Dedifferentiated amniotic fluid mesenchymal stem cell (primary cell): ENCODE data around the gene SLC7A1.

ENCODE experiments used
- DNase-seq: peaks from one replicate; pipeline ENCODE4 v3.0.0-alpha.2; 2016; ENCODE audit errors: extremely low spot score

Gene SLC7A1

GRCh38 chr13:29561918-29562317 is 33.6 kb downstream of the SLC7A1 start:
- no peak for DNase-seq

- no peak for DNase-seq
These were observed 38.7 kb downstream of the SLC7A1 start for GRCh38 chr13:29556742-29557141.

GRCh38 chr13:29551214-29551613 is 44.3 kb downstream of the SLC7A1 start:
- DNase-seq: no peak

- DNase-seq: no peak
These were observed 45.0 kb downstream of the SLC7A1 start for GRCh38 chr13:29550430-29550988.

GRCh38 chr13:29548722-29549121 is 46.8 kb downstream of the SLC7A1 start:
- no peak for DNase-seq

GRCh38 chr13:29547153-29547552 is 48.3 kb downstream of the SLC7A1 start:
- DNase-seq: no peak

- DNase-seq: no peak
These were observed 48.8 kb downstream of the SLC7A1 start for GRCh38 chr13:29546662-29547061.

GRCh38 chr13:29545988-29546387 is 49.5 kb downstream of the SLC7A1 start:
- DNase-seq: no peak

GRCh38 chr13:29543230-29544215 is 52.0 kb downstream of the SLC7A1 start:
- DNase-seq: no peak

- DNase-seq: no peak
These were observed 53.1 kb downstream of the SLC7A1 start for GRCh38 chr13:29542381-29542780.

GRCh38 chr13:29541400-29541799 is 54.1 kb downstream of the SLC7A1 start:
- no peak for DNase-seq

- no peak for DNase-seq
These were observed 54.7 kb downstream of the SLC7A1 start for GRCh38 chr13:29540799-29541198.

- no peak for DNase-seq
These were observed 55.2 kb downstream of the SLC7A1 start for GRCh38 chr13:29540334-29540733.

- no peak for DNase-seq
These were observed 55.6 kb downstream of the SLC7A1 start for GRCh38 chr13:29539856-29540255.

GRCh38 chr13:29538652-29539040 is 56.8 kb downstream of the SLC7A1 start:
- no peak for DNase-seq

GRCh38 chr13:29537736-29538651 is 57.5 kb downstream of the SLC7A1 start:
- DNase-seq: no peak

- no peak for DNase-seq
These were observed 58.6 kb downstream of the SLC7A1 start for GRCh38 chr13:29536853-29537252.

GRCh38 chr13:29535663-29536655 is 59.5 kb downstream of the SLC7A1 start:
- no peak for DNase-seq

GRCh38 chr13:29534083-29534482 is 61.4 kb downstream of the SLC7A1 start:
- no peak for DNase-seq

GRCh38 chr13:29532821-29533220 is 62.7 kb downstream of the SLC7A1 start:
- DNase-seq: no peak

GRCh38 chr13:29532116-29532515 is 63.4 kb downstream of the SLC7A1 start:
- DNase-seq: no peak
